Breast epithelium (tissue), 4 donors: ENCODE measurements around the gene ESPN. TPM values are rescaled to one million over a fixed set of nuclear protein-coding genes. Genes with fewer than 3 reads are reported as not detected.

Experiments used
- DNase-seq, 2 donors: peaks; one replicate each; pipeline ENCODE4 v3.0.0-alpha.2; 2019; ENCODE audit warnings: low spot score in 2 of 2
- H3K27ac ChIP-seq, 2 donors: fragments of 200-600 bp; sonication (generic) in 1 of 2; one replicate each; pipeline ENCODE4 v1.5.1; 2016 to 2019; ENCODE audit warnings: mild to moderate bottlenecking in 1 of 2
- H3K27me3 ChIP-seq, 2 donors: fragments of 200-600 bp; sonication (generic) in 1 of 2; one replicate each; pipeline versions ENCODE4 v1.5.1 to v1.6.0; 2017 to 2019; ENCODE audit warnings: control low read depth in 1 of 2, mild to moderate bottlenecking in 1 of 2
- H3K36me3 ChIP-seq: fragments of 200-600 bp; one replicate; pipeline ENCODE4 v1.5.1; 2019
- H3K4me1 ChIP-seq, 2 donors: fragments of 200-600 bp; sonication (generic); one replicate each; pipeline ENCODE4 v1.5.1; 2016 to 2019; ENCODE audit warnings: control low read depth in 1 of 2
- H3K4me3 ChIP-seq, 3 donors: fragments of 200-600 bp; sonication (generic); 1 replicate in 2 of 3; 2 replicates in 1 of 3; pipeline ENCODE4 v1.5.1; 2016 to 2019; ENCODE audit warnings: mild to moderate bottlenecking in 3 of 3, moderate library complexity in 2 of 3
- H3K9me3 ChIP-seq, 2 donors: fragments of 200-600 bp; sonication (generic) in 1 of 2; one replicate each; pipeline ENCODE4 v1.5.1; 2016 to 2019; ENCODE audit warnings: control low read depth in 1 of 2
- POLR2A ChIP-seq: fragments of 450-650 bp; IDR thresholded peaks from one replicate; pipeline ENCODE4 v1.6.1; 2016; ENCODE audit warnings: antibody characterized with exemption, mild to moderate bottlenecking, moderate library complexity
- POLR2AphosphoS5 ChIP-seq, 3 donors: sonication (generic); formaldehyde crosslinking; IDR thresholded peaks; one replicate each; pipeline ENCODE4 v1.6.1; 2017; ENCODE audit warnings: antibody characterized with exemption in 3 of 3
- intact Hi-C: fragments of 100-400 bp; cut with DNase I; formaldehyde crosslinking; loops from one replicate; pipeline ENCODE4 v1.15.1; 2023; ENCODE audit warnings: low total_unique reads
- total RNA-seq, 3 donors: library from RNA; depleted of rRNA; stranded (reverse); fragments of >200 nt; gene quantifications; one replicate each; pipeline ENCODE4 v1.1.0, GENCODE V29; 2016
- TF ChIP-seq, protein P1 (sequence below), 3 donors: fragments of 450-650 bp; IDR thresholded peaks; one replicate each; pipeline ENCODE4 v1.5.1; 2016 to 2017; ENCODE audit warnings: antibody characterized with exemption in 3 of 3, mild to moderate bottlenecking in 3 of 3, moderate library complexity in 3 of 3

The ESPN gene
- total RNA-seq, 3 donors from 2014 or later = 10.8 to 11.1 TPM; not detected in 1

DNA sequence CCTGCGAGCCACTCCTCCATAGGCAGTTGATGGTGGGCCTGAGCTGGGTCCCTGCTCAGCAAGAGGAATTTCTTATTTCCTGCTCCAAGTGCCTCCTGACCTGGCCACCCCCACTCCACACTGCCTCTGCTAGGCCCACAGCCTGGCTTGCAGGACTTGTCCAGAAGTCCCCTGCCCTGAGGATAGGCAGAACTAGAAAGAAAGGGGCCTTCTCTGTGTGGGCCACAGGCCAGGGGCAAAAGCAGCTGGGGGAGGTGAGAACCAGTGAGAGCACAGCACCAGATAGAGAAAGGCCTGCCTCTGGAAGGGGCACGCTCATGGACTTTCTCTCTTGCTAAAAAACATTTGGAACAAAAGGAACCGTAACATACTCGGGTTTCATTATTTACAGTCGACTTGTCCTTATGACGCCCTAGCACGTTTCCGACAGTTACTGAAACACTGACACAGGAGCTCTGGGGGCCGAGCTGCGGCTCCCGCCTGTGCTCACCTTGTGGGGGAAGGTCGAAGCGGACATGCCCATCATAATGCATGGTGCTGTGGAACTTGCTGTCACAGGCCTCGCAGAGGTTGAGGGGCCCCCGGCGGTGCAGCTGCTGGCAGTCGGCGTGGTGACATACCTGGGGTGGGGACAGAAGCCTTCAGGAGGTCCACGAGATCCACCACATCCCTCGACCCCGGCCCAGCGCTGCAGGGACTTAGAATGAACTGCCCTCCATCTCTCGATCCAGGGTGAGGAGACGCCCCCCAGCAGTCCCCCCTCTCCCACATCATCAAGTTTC lies 52.7 kb downstream of the ESPN start:
- Histone ChIP-seq H3K4me1 (no peaks in the 10 kb centered on the region), H3K27ac (no peak overlapping the region), H3K36me3 (no peaks in the 10 kb centered on the region), H3K9me3 (no peaks in the 10 kb centered on the region), H3K4me3 (no peak overlapping the region), H3K27me3 (no peaks in the 10 kb centered on the region)
- TF ChIP-seq POLR2AphosphoS5 (IDR thresholded peaks at IDR 0.05) (no peak), POLR2A (no peak)
- intact Hi-C loops = no loop called here
- DNase-seq = no peak

DNA sequence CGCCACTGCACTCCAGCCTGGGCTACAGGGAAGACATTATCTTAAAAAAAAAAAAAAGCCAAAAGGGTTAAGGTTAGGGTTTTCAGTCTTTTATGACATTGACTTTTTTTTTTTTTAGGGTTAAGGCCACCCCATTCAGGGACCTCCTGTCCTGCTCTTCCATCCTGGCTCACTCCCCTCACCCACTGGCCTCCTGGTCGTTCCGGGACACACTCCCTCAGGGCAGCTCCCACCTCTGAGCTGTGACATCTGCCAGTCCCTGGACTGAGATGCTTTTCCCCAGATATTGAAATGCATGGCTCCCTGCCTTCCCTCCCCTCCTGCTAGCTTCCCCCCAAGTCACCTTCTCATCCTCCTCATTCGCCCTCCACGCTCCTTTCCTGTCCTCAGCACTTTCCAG lies 57.2 kb downstream of the ESPN start:
- TF ChIP-seq, protein P1, sequence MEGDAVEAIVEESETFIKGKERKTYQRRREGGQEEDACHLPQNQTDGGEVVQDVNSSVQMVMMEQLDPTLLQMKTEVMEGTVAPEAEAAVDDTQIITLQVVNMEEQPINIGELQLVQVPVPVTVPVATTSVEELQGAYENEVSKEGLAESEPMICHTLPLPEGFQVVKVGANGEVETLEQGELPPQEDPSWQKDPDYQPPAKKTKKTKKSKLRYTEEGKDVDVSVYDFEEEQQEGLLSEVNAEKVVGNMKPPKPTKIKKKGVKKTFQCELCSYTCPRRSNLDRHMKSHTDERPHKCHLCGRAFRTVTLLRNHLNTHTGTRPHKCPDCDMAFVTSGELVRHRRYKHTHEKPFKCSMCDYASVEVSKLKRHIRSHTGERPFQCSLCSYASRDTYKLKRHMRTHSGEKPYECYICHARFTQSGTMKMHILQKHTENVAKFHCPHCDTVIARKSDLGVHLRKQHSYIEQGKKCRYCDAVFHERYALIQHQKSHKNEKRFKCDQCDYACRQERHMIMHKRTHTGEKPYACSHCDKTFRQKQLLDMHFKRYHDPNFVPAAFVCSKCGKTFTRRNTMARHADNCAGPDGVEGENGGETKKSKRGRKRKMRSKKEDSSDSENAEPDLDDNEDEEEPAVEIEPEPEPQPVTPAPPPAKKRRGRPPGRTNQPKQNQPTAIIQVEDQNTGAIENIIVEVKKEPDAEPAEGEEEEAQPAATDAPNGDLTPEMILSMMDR (IDR thresholded peaks at IDR 0.05) = no peak
- no peak for TF ChIP-seq POLR2A
- no peak for TF ChIP-seq POLR2AphosphoS5 (IDR thresholded peaks at IDR 0.05)
- Histone ChIP-seq H3K27ac (no peak overlapping the region), H3K9me3 (no peaks in the 10 kb centered on the region), H3K36me3 (no peaks in the 10 kb centered on the region), H3K4me3 (no peak overlapping the region), H3K4me1 (peaks cover 0 to 6% of the 10 kb centered on the region in 2 donors), H3K27me3 (no peaks in the 10 kb centered on the region)
- DNase-seq = no peak
- intact Hi-C loops = loop anchor here (10.0 kb wide), 1 partner anchor 53 kb away; no protein-coding TSS in a partner anchor

GRCh38 chr1:6483017-6483760 lies 58.6 kb downstream of the ESPN start:
- H3K27ac ChIP-seq = no peak overlapping the region
- H3K27me3 ChIP-seq = no peaks in the 10 kb centered on the region
- no peak overlapping the region for H3K4me3 ChIP-seq
- no peaks in the 10 kb centered on the region for H3K36me3 ChIP-seq
- peaks cover 0 to 6% of the 10 kb centered on the region in 2 donors for H3K4me1 ChIP-seq
- TF ChIP-seq POLR2A (no peak), POLR2AphosphoS5 (IDR thresholded peaks at IDR 0.05) (no peak)
- TF ChIP-seq, protein P1 (IDR thresholded peaks at IDR 0.05) = no peak
- no peaks in the 10 kb centered on the region for H3K9me3 ChIP-seq
- DNase-seq = no peak
- intact Hi-C loops = loop anchor here (10.0 kb wide), 1 partner anchor 52 kb away; no protein-coding TSS in a partner anchor

- DNase-seq = no peak
- peaks cover 0 to 6% of the 10 kb centered on the region in 2 donors for H3K4me1 ChIP-seq
- intact Hi-C loops = loop anchor here (10.0 kb wide), 1 partner anchor 51 kb away; no protein-coding TSS in a partner anchor
- no peaks in the 10 kb centered on the region for H3K27me3 ChIP-seq
- no peaks in the 10 kb centered on the region for H3K9me3 ChIP-seq
- H3K27ac ChIP-seq = no peak overlapping the region
- H3K36me3 ChIP-seq = no peaks in the 10 kb centered on the region
- TF ChIP-seq POLR2AphosphoS5 (IDR thresholded peaks at IDR 0.05) (no peak), POLR2A (no peak)
- TF ChIP-seq, protein P1 (IDR thresholded peaks at IDR 0.05) = no peak
- H3K4me3 ChIP-seq = no peak overlapping the region
Observed at GRCh38 chr1:6483761-6484117, 59.2 kb downstream of the ESPN start.

DNA sequence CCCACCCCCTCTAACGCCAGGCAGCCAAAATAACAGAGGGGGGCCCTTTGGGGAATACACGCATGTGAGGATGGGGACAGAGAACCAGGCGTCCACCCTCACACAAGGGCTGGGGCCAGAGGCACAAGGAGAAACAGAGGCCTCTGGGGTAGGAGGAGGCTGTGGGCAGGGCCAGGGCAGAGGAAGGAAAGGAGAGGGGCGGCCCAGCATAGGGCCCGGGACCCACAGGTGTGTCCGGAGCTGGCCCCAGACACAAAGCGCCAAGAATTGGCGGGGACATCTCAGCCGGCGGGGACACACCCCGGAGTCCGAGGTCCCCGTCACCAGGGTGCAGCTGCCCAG lies 60.2 kb downstream of the ESPN start:
- no peak for TF ChIP-seq POLR2A
- no peak for TF ChIP-seq POLR2AphosphoS5 (IDR thresholded peaks at IDR 0.05)
- TF ChIP-seq, protein P1 (IDR thresholded peaks at IDR 0.05) = no peak
- peak overlapping the region; percentile 44 to 83 (median 56) for H3K4me3 ChIP-seq
- peak overlapping the region in 1 of 2 donors; percentile 13 for H3K27ac ChIP-seq
- H3K9me3 ChIP-seq = no peaks in the 10 kb centered on the region
- H3K27me3 ChIP-seq = no peaks in the 10 kb centered on the region
- DNase-seq = no peak
- H3K4me1 ChIP-seq = peaks cover 0 to 6% of the 10 kb centered on the region in 2 donors
- H3K36me3 ChIP-seq = no peaks in the 10 kb centered on the region
- intact Hi-C loops = loop anchor here (10.0 kb wide), 1 partner anchor 50 kb away; no protein-coding TSS in a partner anchor
